ENCODE data around the gene MGP.
A peak's percentile ranks its signal among the peaks of the same experiment; 100 is the strongest.

The MGP gene

GRCh38 chr12:14885718-14886221 is at the start of gene MGP:
MGP (minus strand) TSS chr12:14885854; CDS start chr12:14885791, 63 bp downstream.
- Mint-ChIP-seq H3K4me1 (peaks cover 18% of the 10 kb centered on the region), H3K9me3 (no peaks in the 10 kb centered on the region), H3K27me3 (peaks cover 12% of the 10 kb centered on the region), H3K36me3 (no peaks in the 10 kb centered on the region), H3K27ac (peak within 1 kb of the TSS; percentile 77), H3K4me3 (no peak within 1 kb of the TSS)
- DNase-seq (ENCODE audit: low spot score in 2 of 2) (no peak), ATAC-seq (ENCODE audit: low read depth) (no peak)

- ATAC-seq (ENCODE audit: low read depth) (no peak), DNase-seq (ENCODE audit: low spot score in 2 of 2) (no peak)
- peaks cover 3% of the 10 kb centered on the region for H3K9me3 Mint-ChIP-seq
- no peak overlapping the region for H3K4me3 Mint-ChIP-seq
- H3K4me1 Mint-ChIP-seq = peaks cover 18% of the 10 kb centered on the region
- H3K36me3 Mint-ChIP-seq = peaks cover 51% of the 10 kb centered on the region
- H3K27me3 Mint-ChIP-seq = no peaks in the 10 kb centered on the region
- H3K27ac Mint-ChIP-seq = no peak overlapping the region
These were observed 49.4 kb upstream of the MGP start for GRCh38 chr12:14935031-14935430.

- Mint-ChIP-seq H3K9me3 (peaks cover 3% of the 10 kb centered on the region), H3K4me3 (no peak overlapping the region), H3K4me1 (peaks cover 17% of the 10 kb centered on the region), H3K27ac (no peak overlapping the region), H3K36me3 (peaks cover 47% of the 10 kb centered on the region), H3K27me3 (no peaks in the 10 kb centered on the region)
- ATAC-seq (ENCODE audit: low read depth) (no peak), DNase-seq (ENCODE audit: low spot score in 2 of 2) (no peak)
These were observed 48.9 kb upstream of the MGP start for GRCh38 chr12:14934511-14934910.

- no peak overlapping the region for H3K4me3 Mint-ChIP-seq
- H3K9me3 Mint-ChIP-seq = no peaks in the 10 kb centered on the region
- no peak overlapping the region for H3K27ac Mint-ChIP-seq
- peaks cover 39% of the 10 kb centered on the region for H3K36me3 Mint-ChIP-seq
- H3K4me1 Mint-ChIP-seq = peaks cover 5% of the 10 kb centered on the region
- ATAC-seq (ENCODE audit: low read depth) (no peak), DNase-seq (ENCODE audit: low spot score in 2 of 2) (no peak)
- H3K27me3 Mint-ChIP-seq = no peaks in the 10 kb centered on the region
These were observed 46.3 kb upstream of the MGP start for GRCh38 chr12:14931791-14932560.

GRCh38 chr12:14931359-14931758 is 45.7 kb upstream of the MGP start:
- no peak overlapping the region for H3K4me3 Mint-ChIP-seq
- no peaks in the 10 kb centered on the region for H3K9me3 Mint-ChIP-seq
- peaks cover 37% of the 10 kb centered on the region for H3K36me3 Mint-ChIP-seq
- H3K27ac Mint-ChIP-seq = no peak overlapping the region
- DNase-seq (ENCODE audit: low spot score in 2 of 2) (no peak), ATAC-seq (ENCODE audit: low read depth) (no peak)
- H3K4me1 Mint-ChIP-seq = peaks cover 5% of the 10 kb centered on the region
- H3K27me3 Mint-ChIP-seq = no peaks in the 10 kb centered on the region

GRCh38 chr12:14930299-14930698 is 44.6 kb upstream of the MGP start:
- Mint-ChIP-seq H3K36me3 (peaks cover 35% of the 10 kb centered on the region), H3K4me1 (peaks cover 5% of the 10 kb centered on the region)
- ATAC-seq (ENCODE audit: low read depth) = no peak

GRCh38 chr12:14928931-14929330 is 43.3 kb upstream of the MGP start:
- DNase-seq (ENCODE audit: low spot score in 2 of 2) = no peak
- no peak for ATAC-seq (ENCODE audit: low read depth)
- peaks cover 27% of the 10 kb centered on the region for H3K36me3 Mint-ChIP-seq
- no peaks in the 10 kb centered on the region for H3K9me3 Mint-ChIP-seq
- no peaks in the 10 kb centered on the region for H3K27me3 Mint-ChIP-seq
- H3K4me1 Mint-ChIP-seq = peaks cover 8% of the 10 kb centered on the region
- no peak overlapping the region for H3K27ac Mint-ChIP-seq
- H3K4me3 Mint-ChIP-seq = no peak overlapping the region

More at GRCh38 chr12:14930299-14930698, 44.6 kb upstream of the MGP start:
- Mint-ChIP-seq H3K4me3 (no peak overlapping the region), H3K27ac (no peak overlapping the region), H3K27me3 (no peaks in the 10 kb centered on the region), H3K9me3 (no peaks in the 10 kb centered on the region)
- no peak for DNase-seq (ENCODE audit: low spot score in 2 of 2)

GRCh38 chr12:14927267-14927666 is 41.6 kb upstream of the MGP start:
- peaks cover 11% of the 10 kb centered on the region for H3K4me1 Mint-ChIP-seq
- H3K4me3 Mint-ChIP-seq = no peak overlapping the region
- H3K9me3 Mint-ChIP-seq = no peaks in the 10 kb centered on the region
- H3K27me3 Mint-ChIP-seq = no peaks in the 10 kb centered on the region
- peaks cover 13% of the 10 kb centered on the region for H3K36me3 Mint-ChIP-seq
- no peak for DNase-seq (ENCODE audit: low spot score in 2 of 2)
- H3K27ac Mint-ChIP-seq = no peak overlapping the region
- ATAC-seq (ENCODE audit: low read depth) = no peak

GRCh38 chr12:14924541-14924940 is 38.9 kb upstream of the MGP start:
- Mint-ChIP-seq H3K4me3 (no peak overlapping the region), H3K9me3 (no peaks in the 10 kb centered on the region), H3K27ac (no peak overlapping the region), H3K4me1 (peaks cover 23% of the 10 kb centered on the region), H3K27me3 (no peaks in the 10 kb centered on the region), H3K36me3 (peaks cover 11% of the 10 kb centered on the region)
- DNase-seq (ENCODE audit: low spot score in 2 of 2) (no peak), ATAC-seq (ENCODE audit: low read depth) (no peak)

- no peak for ATAC-seq (ENCODE audit: low read depth)
These were observed 38.3 kb upstream of the MGP start for GRCh38 chr12:14923944-14924343.

GRCh38 chr12:14921218-14921617 is 35.6 kb upstream of the MGP start:
- ATAC-seq (ENCODE audit: low read depth) = peak; percentile 80
- H3K4me1 Mint-ChIP-seq = peaks cover 17% of the 10 kb centered on the region
- H3K27ac Mint-ChIP-seq = peak overlapping the region; percentile 66
- H3K9me3 Mint-ChIP-seq = no peaks in the 10 kb centered on the region
- H3K27me3 Mint-ChIP-seq = no peaks in the 10 kb centered on the region
- peak overlapping the region; percentile 54 for H3K4me3 Mint-ChIP-seq
- peaks cover 26% of the 10 kb centered on the region for H3K36me3 Mint-ChIP-seq
- no peak for DNase-seq (ENCODE audit: low spot score in 2 of 2)

More at GRCh38 chr12:14923944-14924343, 38.3 kb upstream of the MGP start:
- Mint-ChIP-seq H3K4me3 (no peak overlapping the region), H3K4me1 (peaks cover 23% of the 10 kb centered on the region), H3K27me3 (no peaks in the 10 kb centered on the region), H3K36me3 (peaks cover 15% of the 10 kb centered on the region), H3K9me3 (no peaks in the 10 kb centered on the region), H3K27ac (no peak overlapping the region)
- DNase-seq (ENCODE audit: low spot score in 2 of 2) = no peak

GRCh38 chr12:14920475-14921126 is 34.9 kb upstream of the MGP start:
- Mint-ChIP-seq H3K27me3 (no peaks in the 10 kb centered on the region), H3K27ac (peak overlapping the region; percentile 66), H3K36me3 (peaks cover 27% of the 10 kb centered on the region), H3K4me1 (peaks cover 17% of the 10 kb centered on the region), H3K4me3 (peak overlapping the region; percentile 54), H3K9me3 (no peaks in the 10 kb centered on the region)
- ATAC-seq (ENCODE audit: low read depth) (peak; percentile 88), DNase-seq (ENCODE audit: low spot score in 2 of 2) (no peak)

- DNase-seq (ENCODE audit: low spot score in 2 of 2) (no peak), ATAC-seq (ENCODE audit: low read depth) (no peak)
- Mint-ChIP-seq H3K4me1 (peaks cover 17% of the 10 kb centered on the region), H3K36me3 (peaks cover 33% of the 10 kb centered on the region), H3K4me3 (no peak overlapping the region), H3K27me3 (no peaks in the 10 kb centered on the region), H3K9me3 (no peaks in the 10 kb centered on the region), H3K27ac (no peak overlapping the region)
These were observed 33.8 kb upstream of the MGP start for GRCh38 chr12:14919455-14919854.

- H3K4me3 Mint-ChIP-seq = no peak overlapping the region
- DNase-seq (ENCODE audit: low spot score in 2 of 2) = no peak
- peaks cover 53% of the 10 kb centered on the region for H3K36me3 Mint-ChIP-seq
These were observed 30.1 kb upstream of the MGP start for GRCh38 chr12:14915736-14916135.

More at GRCh38 chr12:14915736-14916135, 30.1 kb upstream of the MGP start:
- peaks cover 8% of the 10 kb centered on the region for H3K4me1 Mint-ChIP-seq
- H3K9me3 Mint-ChIP-seq = peaks cover 3% of the 10 kb centered on the region
- H3K27ac Mint-ChIP-seq = no peak overlapping the region
- H3K27me3 Mint-ChIP-seq = no peaks in the 10 kb centered on the region
- ATAC-seq (ENCODE audit: low read depth) = no peak

Data from memory B cell (primary cell).